ENCODE results near the gene LARP1. TPM values are rescaled to one million over a fixed set of nuclear protein-coding genes. Genes with fewer than 3 reads are reported as not detected.

LARP1 gene
- total and polyA plus RNA-seq, 9 of the 15 experiments (the other 6 are each of a cell fraction or from before 2014, with no cell fraction given), result 22.6 to 300 (median 92.0) TPM

GRCh38 chr5:154858297-154858971 lies 103.3 kb downstream of the LARP1 start, which contains the start of gene CNOT8 (continued):
- TF ChIP-seq HMGXB4 (CRISPR knock-in tag; IDR thresholded peaks at IDR 0.05) (no peak), ZC3H11A (IDR thresholded peaks at IDR 0.05; ENCODE audit: low read depth, low read length) (0 out of 2 replicates have a peak, but pooled peaks have one; percentile 20), ZNF274 (IDR thresholded peaks at IDR 0.05; ENCODE audit: borderline replicate concordance, low read depth, low read length) (no peak), JUNB (CRISPR knock-in tag; conservative IDR thresholded peaks at IDR 0.05) (no peak), EZH2 (IDR thresholded peaks at IDR 0.05; ENCODE audit: borderline replicate concordance, low read depth, low read length) (no peak), ZNF212 (CRISPR knock-in tag; IDR thresholded peaks at IDR 0.05) (no peak), SETDB1 (IDR thresholded peaks at IDR 0.05; ENCODE audit: low read length) (no peak), ZNF232 (CRISPR knock-in tag; IDR thresholded peaks at IDR 0.05) (no peak), HOXB6 (CRISPR knock-in tag; IDR thresholded peaks at IDR 0.05; ENCODE audit: borderline replicate concordance) (no peak), RBM34 (IDR thresholded peaks at IDR 0.05; ENCODE audit: borderline replicate concordance, insufficient read depth, low read length) (no peak), TSHZ1 (CRISPR knock-in tag; IDR thresholded peaks at IDR 0.05) (no peak), HSF4 (CRISPR knock-in tag; IDR thresholded peaks at IDR 0.05; ENCODE audit: borderline replicate concordance) (no peak), KHSRP (IDR thresholded peaks at IDR 0.05) (no peak), HDAC1 (IDR thresholded peaks at IDR 0.05) (no peak; a peak in 1 of 4 replicates), RBBP5 (IDR thresholded peaks at IDR 0.05; ENCODE audit: borderline replicate concordance, insufficient read depth, low read length, poor library complexity, severe bottlenecking) (peak; percentile 61), ZNF512 (tag; IDR thresholded peaks at IDR 0.05) (no peak), SIN3A (IDR thresholded peaks at IDR 0.05; ENCODE audit: borderline replicate concordance in 2 of 2, control insufficient read depth in 1 of 2, low read depth in 2 of 2, low read length in 2 of 2) (peak in 1 of 2 experiments; percentile 12; a peak in 1 of 4 replicates), MTA2 (IDR thresholded peaks at IDR 0.05; ENCODE audit: low read depth) (no peak), TBL1XR1 (IDR thresholded peaks at IDR 0.05; ENCODE audit: low read length in 2 of 2) (peak in 1 of 2 experiments; percentile 26; a peak in 1 of 4 replicates), SRSF9 (IDR thresholded peaks at IDR 0.05; ENCODE audit: borderline replicate concordance, low read depth, low read length) (no peak)
